ENCODE measurements around the gene ITPK1. TPM values are rescaled to one million over a fixed set of nuclear protein-coding genes. Genes with fewer than 3 reads are reported as not detected.

The ITPK1 gene
- total RNA-seq, 4 donors from 2014 or later, result 32.6 to 94.9 (median 54.6) TPM

DNA sequence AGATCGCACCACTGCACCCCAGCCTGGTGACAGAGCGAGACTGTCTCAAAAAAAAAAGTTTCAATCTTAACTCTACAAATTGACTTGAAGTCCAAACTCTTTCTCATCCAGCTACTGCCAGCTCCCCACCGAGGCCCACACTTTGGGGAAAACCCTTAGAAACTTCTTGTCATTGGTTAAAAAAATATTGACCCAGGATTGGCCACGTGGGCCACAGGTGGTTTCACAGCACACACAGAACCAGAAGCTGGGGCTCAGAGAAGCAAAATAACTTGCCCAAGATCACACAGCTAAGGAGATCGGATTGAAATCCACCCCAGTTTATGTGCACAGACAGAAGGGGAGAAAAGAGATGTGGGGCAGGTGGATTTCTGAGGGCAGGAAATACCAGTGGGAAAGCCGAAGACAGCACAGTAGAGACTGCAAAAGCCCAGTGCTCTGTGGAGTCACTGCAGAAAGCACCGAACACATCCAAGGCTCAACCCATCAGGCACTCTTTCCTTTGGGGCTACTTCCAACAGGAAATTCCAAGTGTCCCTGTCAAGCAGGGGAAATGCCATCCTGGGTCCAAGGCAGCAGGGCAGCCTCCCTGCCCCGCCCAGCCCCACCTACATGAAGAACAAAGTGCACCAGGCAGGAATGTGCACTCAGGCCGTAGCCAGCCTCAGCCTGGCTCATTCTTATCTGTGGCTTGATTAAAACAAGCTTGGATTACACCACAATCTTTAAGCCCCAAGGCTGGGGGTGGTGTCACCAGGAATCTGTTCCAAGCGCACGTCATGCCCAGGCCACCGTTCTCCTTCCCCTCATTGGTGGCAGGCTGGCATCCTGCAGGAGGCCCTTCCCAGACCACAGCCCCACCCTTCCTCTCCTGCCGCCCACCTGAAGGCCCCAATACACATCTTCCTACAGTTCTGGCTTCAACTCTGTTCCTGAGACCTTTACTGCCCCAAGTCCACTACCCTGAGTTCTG, 72.5 kb downstream of the ITPK1 start:
- TF ChIP-seq, protein P1, sequence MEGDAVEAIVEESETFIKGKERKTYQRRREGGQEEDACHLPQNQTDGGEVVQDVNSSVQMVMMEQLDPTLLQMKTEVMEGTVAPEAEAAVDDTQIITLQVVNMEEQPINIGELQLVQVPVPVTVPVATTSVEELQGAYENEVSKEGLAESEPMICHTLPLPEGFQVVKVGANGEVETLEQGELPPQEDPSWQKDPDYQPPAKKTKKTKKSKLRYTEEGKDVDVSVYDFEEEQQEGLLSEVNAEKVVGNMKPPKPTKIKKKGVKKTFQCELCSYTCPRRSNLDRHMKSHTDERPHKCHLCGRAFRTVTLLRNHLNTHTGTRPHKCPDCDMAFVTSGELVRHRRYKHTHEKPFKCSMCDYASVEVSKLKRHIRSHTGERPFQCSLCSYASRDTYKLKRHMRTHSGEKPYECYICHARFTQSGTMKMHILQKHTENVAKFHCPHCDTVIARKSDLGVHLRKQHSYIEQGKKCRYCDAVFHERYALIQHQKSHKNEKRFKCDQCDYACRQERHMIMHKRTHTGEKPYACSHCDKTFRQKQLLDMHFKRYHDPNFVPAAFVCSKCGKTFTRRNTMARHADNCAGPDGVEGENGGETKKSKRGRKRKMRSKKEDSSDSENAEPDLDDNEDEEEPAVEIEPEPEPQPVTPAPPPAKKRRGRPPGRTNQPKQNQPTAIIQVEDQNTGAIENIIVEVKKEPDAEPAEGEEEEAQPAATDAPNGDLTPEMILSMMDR (IDR thresholded peaks at IDR 0.05), result no peak
- no peak for ATAC-seq (ENCODE audit: low FRiP score)
- no peak for DNase-seq (ENCODE audit: low spot score)

DNA sequence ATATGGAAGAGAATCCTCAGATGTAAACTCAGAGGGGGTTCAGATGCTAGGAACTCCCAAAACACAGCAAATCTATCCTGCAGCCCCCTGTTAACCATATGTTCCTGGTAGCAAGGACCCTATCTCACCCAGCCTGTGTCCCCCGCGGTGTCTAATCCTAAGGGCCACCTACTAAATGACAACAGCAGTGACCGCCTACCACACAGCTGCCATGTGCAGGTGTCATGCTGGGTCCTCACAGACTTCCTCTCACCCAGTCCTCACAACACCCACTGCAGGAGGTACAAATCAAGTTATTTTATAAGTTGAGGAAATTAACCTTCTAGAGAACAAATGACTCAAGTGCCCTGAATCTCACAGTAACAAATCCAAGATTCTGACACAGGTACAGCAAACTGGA, 73.9 kb downstream of the ITPK1 start:
- TF ChIP-seq, protein P1 (IDR thresholded peaks at IDR 0.05), result no peak
- no peak for ATAC-seq (ENCODE audit: low FRiP score)

DNA sequence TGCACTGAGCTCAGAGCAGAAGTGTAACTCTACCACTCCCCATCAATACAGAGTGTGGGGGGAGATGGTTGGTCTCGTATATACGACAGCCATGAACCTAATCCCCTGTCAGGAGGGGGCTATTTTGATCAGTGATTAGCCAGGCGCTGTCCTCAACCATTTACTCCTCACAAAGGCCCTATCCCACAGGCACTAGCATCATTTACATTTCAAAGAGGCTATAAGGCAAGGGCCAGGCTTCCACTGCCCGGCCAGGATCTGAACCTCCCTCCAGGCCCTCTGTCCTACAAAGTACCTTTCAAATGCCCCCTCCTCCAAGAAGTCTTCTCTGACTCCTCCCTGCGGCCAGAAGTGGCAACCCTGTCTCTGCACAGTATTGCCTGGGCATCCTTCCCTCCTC, 74.7 kb downstream of the ITPK1 start:
- no peak for DNase-seq (ENCODE audit: low spot score)
- no peak for ATAC-seq (ENCODE audit: low FRiP score)
- TF ChIP-seq, protein P1 (IDR thresholded peaks at IDR 0.05), result no peak

More for the DNA sequence above, 73.9 kb downstream of the ITPK1 start:
- no peak for DNase-seq (ENCODE audit: low spot score)

DNA sequence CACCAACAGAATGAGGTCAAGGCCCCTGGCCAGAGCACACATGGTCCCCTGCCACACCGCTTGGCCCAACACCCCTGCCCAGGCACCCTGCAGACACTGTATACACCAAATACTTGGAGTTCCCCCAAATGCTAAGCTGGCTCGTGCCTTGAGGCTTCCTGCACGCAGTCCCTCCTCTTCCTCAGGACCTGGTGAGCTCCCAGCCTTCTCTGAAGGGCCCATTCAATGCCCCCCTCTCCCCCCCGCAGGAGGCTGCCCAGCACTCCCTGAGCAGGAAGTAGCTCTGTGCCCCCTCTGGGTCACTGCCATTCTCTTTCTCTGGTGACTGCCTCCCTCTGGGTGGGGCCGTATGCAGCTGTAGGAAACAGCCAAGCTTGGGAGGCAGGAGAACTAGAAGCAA, 75.3 kb downstream of the ITPK1 start:
- TF ChIP-seq, protein P1 (IDR thresholded peaks at IDR 0.05), result no peak
- ATAC-seq (ENCODE audit: low FRiP score), result no peak
- DNase-seq (ENCODE audit: low spot score), result no peak

DNA sequence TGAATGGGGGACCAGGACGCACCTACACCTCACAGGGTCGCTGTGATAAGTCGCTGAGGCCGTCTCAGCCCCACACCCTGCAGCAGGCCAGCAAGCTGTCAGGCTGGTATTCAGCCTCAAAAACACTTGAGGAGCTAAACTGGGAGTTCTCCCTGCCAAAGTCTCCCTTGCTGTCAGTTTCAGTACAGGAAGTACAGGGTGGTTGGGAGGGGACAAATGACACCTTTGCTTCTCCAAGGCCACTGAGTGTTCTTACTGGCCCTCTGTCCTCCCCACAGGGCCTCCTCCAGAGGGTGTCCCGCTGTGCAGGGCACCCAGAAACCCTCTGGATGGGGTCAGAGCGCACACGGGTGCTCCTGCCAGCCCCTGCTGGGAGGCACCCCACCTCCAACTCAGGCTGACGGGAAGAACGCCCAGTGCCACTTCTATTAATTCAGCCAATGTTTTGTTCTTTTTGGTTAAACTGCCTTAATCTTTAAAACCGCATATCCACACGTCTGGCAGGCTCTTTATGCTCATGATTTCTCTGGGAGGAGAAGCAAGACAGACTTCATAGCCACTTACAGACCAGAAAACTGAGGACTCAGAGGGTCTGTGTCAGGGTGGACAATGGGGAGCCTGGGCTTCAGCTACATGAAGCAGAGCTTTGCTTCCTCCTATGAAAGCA, 75.9 kb downstream of the ITPK1 start:
- ATAC-seq (ENCODE audit: low FRiP score), result no peak
- DNase-seq (ENCODE audit: low spot score), result no peak
- TF ChIP-seq, protein P1 (IDR thresholded peaks at IDR 0.05), result no peak

DNA sequence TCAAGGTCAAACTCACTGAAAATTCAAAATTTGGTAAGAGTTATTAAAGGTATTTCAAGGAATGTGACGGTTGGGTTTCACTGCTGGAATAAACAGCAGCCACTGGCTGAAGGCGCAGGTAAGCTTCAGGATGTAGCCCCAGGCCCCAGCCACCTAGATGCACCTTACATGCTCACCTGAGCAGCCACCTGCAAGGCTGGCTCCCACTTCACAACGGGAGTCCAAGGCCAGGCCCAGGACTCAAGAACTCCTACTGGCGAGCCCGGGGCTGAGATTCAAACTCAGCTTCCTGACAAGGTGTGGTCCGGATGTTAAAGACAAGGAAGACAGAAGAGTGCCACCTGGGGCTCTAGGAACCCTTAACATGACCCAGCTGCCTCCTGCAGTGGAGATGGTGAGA, 78.4 kb downstream of the ITPK1 start:
- TF ChIP-seq, protein P1 (IDR thresholded peaks at IDR 0.05), result no peak
- ATAC-seq (ENCODE audit: low FRiP score), result no peak
- no peak for DNase-seq (ENCODE audit: low spot score)
